22Rv1 (cell line): ENCODE data around the gene FAM184B.

Experiments used
- H3K27ac ChIP-seq: fragments of 450-650 bp; 2 replicates; pipeline ENCODE4 v1.5.1; 2017
- CTCF ChIP-seq: fragments of 450-650 bp; IDR thresholded peaks from 2 replicates; pipeline ENCODE4 v1.5.1; 2017; ENCODE audit warnings: mild to moderate bottlenecking
- ZFX ChIP-seq: fragments of 450-650 bp; IDR thresholded peaks from 2 replicates; pipeline ENCODE4 v1.6.1; 2017; ENCODE audit warnings: antibody characterized with exemption, borderline replicate concordance

FAM184B gene

GRCh38 chr4:17701138-17701839, 80.1 kb downstream of the FAM184B start:
- H3K27ac ChIP-seq = no peak overlapping the region
- TF ChIP-seq CTCF = no peak
- TF ChIP-seq ZFX = no peak

- no peak overlapping the region for H3K27ac ChIP-seq
- TF ChIP-seq ZFX = no peak
- no peak for TF ChIP-seq CTCF
Measured at GRCh38 chr4:17699380-17699779, 82.0 kb downstream of the FAM184B start.

- no peak overlapping the region for H3K27ac ChIP-seq
- TF ChIP-seq CTCF (no peak), ZFX (no peak)
Measured at GRCh38 chr4:17698116-17698515, 83.3 kb downstream of the FAM184B start.

GRCh38 chr4:17695341-17695740, 86.1 kb downstream of the FAM184B start:
- TF ChIP-seq CTCF (no peak), ZFX (no peak)
- H3K27ac ChIP-seq = no peak overlapping the region

GRCh38 chr4:17694552-17694951, 86.9 kb downstream of the FAM184B start:
- TF ChIP-seq CTCF = no peak
- TF ChIP-seq ZFX = no peak

GRCh38 chr4:17690898-17691297, 90.5 kb downstream of the FAM184B start:
- no peak overlapping the region for H3K27ac ChIP-seq
- no peak for TF ChIP-seq CTCF
- no peak for TF ChIP-seq ZFX

More at GRCh38 chr4:17694552-17694951, 86.9 kb downstream of the FAM184B start:
- H3K27ac ChIP-seq = no peak overlapping the region

GRCh38 chr4:17690135-17690534, 91.3 kb downstream of the FAM184B start:
- no peak for TF ChIP-seq ZFX
- no peak for TF ChIP-seq CTCF
- no peak overlapping the region for H3K27ac ChIP-seq
